NCI-H2029 (cell line): ENCODE results near the gene TIPIN.

Experiments
- DNase-seq: peaks from one replicate; lab custom pipeline; 2025; lab: John Stamatoyannopoulos, UW

TIPIN gene

GRCh38 chr15:66302489-66303278, 53.8 kb downstream of the TIPIN start:
- no peak for DNase-seq

DNA sequence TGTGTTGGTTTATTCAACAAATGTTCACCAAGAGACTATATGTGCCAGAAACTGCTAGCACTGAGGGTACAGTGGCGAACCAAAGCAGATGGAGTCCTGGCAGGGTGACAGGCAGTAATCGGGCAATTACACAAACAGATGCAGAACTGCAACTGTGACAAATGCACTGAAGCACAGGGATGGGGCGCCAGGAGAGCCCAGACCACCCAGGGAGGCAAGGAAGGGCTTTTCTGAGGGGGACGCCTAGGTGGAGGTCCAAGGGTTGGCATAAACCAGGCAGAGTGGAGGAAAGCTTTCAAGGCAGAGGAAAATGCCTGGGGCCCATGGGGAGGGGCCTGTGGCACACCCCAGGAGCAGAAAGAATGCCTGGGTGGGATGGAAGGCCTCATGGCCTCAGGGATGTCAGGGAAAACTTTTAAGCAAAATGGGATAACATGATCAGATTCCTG, 57.7 kb downstream of the TIPIN start:
- no peak for DNase-seq

DNA sequence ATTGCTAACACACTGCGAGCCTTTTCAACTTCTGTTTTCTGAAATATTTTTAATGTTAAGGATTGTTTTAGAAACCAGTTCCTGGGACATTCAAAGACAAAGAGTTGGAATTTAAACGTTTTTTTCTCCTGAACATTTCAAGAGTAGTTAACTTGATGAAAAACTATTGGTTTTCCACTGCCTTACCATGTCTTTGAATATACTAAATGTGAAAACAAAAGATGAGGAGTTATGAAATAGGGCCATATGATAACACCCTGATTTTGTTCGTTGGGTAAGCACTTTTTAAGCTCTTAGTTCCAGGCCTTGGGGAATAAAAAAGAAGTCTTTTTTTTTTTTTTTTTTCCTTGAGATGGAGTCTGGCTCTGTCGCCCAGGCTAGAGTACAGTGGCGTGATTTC, 60.3 kb downstream of the TIPIN start:
- DNase-seq: no peak

DNA sequence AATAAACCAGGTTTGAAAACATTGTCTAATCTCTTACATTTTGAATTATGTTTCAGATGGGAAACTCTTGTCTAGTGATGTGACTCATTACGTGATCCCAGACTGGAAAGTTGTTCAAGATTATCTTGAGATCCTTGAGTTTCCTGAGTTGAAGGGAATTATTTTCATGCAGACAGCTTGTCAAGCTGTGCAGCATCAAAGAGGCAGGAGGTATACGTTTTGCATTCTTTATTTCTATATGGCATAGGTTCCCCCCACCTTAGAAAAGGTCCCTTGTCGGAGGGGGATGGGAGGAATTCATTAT, 61.6 kb downstream of the TIPIN start:
- DNase-seq: no peak

DNA sequence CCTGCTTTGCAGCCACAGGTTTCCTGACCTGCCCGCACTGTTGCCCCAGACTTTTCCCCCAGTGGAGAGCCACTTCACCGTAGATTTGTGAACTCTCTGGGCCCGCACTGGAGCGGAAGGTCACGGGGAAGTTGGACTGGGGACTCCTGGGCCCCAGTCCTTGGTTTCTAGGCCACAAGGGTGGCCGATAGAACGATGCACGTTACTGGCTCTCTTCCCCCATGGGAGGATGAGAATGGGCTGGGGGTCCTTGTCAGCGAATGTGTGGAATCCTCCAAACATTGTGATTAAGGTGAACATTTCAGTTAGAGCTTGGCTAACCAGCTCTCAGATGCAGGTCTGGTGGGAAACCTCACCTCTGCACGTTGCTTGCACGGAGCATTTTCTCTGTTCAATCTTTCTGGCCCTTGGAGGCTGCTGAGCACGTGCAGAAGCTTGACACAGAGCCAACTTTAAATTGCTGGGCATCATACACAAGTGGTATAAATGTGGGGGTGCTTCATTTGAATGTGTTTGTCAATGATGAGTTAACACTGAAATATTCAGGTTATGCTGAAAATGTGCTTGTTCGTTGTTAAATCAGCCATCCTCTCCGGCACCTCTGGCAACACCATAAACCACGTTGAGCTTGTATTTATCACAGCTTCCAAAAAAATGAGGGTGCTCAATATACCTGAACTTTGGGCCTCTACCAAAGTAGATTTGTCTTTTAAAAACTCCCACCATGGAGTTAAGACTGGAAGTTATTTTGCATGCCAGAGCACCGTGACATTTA, 62.1 kb downstream of the TIPIN start:
- DNase-seq: no peak

- DNase-seq: no peak
These were observed 62.9 kb downstream of the TIPIN start, which contains the start of gene DIS3L for GRCh38 chr15:66293419-66294156. Gene DIS3L (plus strand): TSS chr15:66293568. CDS start chr15:66293597, 29 bp downstream.

- DNase-seq: no peak
These were observed 63.7 kb downstream of the TIPIN start for GRCh38 chr15:66292571-66293418.

GRCh38 chr15:66291816-66292570, 64.5 kb downstream of the TIPIN start:
- no peak for DNase-seq

- no peak for DNase-seq
These were observed 66.0 kb downstream of the TIPIN start for GRCh38 chr15:66290518-66290917.

GRCh38 chr15:66290007-66290406, 66.5 kb downstream of the TIPIN start:
- no peak for DNase-seq

GRCh38 chr15:66288551-66289185, 67.8 kb downstream of the TIPIN start:
- DNase-seq: no peak

DNA sequence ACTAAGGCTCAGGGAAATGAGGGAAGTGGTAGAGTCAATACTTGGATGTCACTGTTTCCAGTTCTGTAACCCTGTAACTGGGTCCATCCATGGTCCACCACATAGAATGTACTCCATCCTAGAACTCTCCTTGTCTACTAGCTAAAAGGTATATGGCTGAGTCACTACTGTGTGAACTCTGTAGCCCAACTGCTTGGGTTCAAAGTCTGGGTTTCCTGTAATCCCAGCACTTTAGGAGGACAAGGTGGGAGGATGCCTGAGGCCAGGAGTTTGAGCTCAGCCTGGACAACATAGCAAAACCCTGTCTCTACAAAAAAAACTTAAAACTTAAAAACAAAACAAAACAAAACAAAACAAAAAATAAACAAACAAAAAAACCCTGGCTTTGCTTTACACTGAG, 68.4 kb downstream of the TIPIN start:
- no peak for DNase-seq

DNA sequence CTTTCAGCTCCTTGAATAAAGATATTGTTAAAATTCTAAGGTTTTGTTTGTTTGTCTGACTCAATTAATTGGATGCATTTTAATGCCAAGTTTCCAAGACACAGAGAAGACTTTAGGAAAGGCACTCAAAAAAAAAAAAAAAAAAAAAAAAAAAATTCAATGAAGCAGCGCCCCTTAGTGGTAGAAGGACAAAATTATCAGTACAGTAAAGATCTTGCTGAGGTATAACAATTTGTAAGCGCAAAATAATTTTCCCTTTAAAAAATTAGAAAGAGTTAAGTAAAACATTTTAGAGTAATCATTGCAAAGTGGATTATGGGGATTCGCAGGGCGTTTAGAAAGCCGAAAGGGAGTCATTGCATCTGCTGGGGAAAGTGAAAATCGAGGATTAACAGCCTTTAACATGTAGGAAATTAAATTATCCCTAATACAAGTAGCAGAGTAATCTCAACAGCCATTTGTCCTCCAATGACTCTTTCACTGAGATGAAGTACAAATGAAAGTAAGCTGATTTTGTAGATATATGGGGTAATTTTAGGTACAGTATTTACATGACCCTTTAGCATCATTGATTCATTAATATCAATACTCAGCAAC, 68.9 kb downstream of the TIPIN start:
- DNase-seq: no peak
